Activated T-helper 17 cell treated with anti-CD3 and anti-CD28 coated beads, Interleukin-2, amount 50 U/mL, for 72 hours (primary cell): ENCODE data around the gene MAML3. TPM values are rescaled to one million over a fixed set of nuclear protein-coding genes. Genes with fewer than 3 reads are reported as not detected.

ENCODE experiments used
- ATAC-seq: fragments of 150-1000 bp; cut with Tn5 transposase; replicated peaks from 2 replicates; pipeline ENCODE4 v1.10.0; 2021; ENCODE audit warnings: mild to moderate bottlenecking, moderate library complexity
- H3K27ac Mint-ChIP-seq: one replicate; pipeline ENCODE4 v1.8.0; 2022; ENCODE audit warnings: mixed read lengths
- H3K27me3 Mint-ChIP-seq: one replicate; pipeline ENCODE4 v1.8.0; 2022; ENCODE audit warnings: mixed read lengths
- H3K36me3 Mint-ChIP-seq: one replicate; pipeline ENCODE4 v1.8.0; 2022; ENCODE audit warnings: low read depth, mild to moderate bottlenecking, mixed read lengths
- H3K4me1 Mint-ChIP-seq: one replicate; pipeline ENCODE4 v1.8.0; 2022; ENCODE audit warnings: mixed read lengths
- H3K4me3 Mint-ChIP-seq: one replicate; pipeline ENCODE4 v1.8.0; 2022; ENCODE audit warnings: mild to moderate bottlenecking, mixed read lengths
- H3K9me3 Mint-ChIP-seq: one replicate; pipeline ENCODE4 v1.8.0; 2022; ENCODE audit warnings: mixed read lengths
- total RNA-seq, 2 donors: library from RNA; stranded (reverse); gene quantifications; one replicate each; pipeline ENCODE4 v1.2.3, GENCODE V29; 2022

MAML3 gene
- total RNA-seq: 1 to 10 TPM in 1 of 2 donors, under 1 TPM in 1; 0.98 to 1.3 TPM

DNA sequence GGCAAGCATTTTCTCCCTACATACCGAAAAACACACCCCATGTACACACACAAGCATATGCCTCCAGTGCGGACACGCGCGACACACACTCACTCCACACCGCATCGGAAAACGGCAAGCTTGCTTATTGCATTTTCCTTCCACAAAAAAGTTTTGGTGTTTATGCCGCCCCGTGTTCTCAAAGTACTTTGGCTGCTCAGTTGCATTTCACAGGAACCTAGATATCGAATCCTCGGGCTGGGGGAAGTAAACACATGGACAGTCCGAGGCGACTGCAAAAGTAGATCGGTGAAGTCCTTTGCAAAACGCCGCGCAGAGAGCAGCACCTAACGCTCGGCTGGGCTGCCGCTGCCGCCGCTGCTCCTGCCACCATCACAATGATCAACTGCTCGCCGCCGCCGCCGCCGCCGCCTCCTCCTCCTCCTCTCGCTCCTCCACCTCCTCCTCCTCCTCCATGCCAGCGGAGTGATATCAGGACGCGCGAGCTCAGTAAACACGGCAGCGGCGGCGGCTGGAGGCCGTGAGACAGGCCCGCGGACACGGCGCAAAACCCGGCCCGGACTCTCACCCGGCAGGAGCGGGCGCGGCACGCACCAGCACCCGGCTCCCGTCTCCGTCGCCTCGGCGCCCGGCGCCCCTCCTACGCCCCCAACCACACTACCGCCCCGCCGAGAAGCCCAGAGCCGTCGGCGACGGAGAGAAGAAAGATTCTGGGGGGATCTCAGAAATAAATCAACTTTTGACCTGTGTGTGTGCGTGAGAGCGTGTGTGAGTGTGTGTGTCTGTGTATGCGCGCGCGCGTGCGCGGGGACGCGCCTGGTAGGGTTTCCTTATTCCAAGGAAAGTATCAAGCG, at the start of gene MAML3:
TSS of gene MAML3 (minus strand) at position 467 of the 854 bp plus-strand sequence. CDS start 857 bp downstream, outside the sequence.
- H3K27me3 Mint-ChIP-seq: peaks cover 12% of the 10 kb centered on the region
- H3K4me1 Mint-ChIP-seq: peaks cover 10% of the 10 kb centered on the region
- ATAC-seq: peak; percentile 29
- H3K4me3 Mint-ChIP-seq: peak within 1 kb of the TSS; percentile 89
- no peaks in the 10 kb centered on the region for H3K36me3 Mint-ChIP-seq
- peak within 1 kb of the TSS; percentile 58 for H3K27ac Mint-ChIP-seq
- no peaks in the 10 kb centered on the region for H3K9me3 Mint-ChIP-seq

DNA sequence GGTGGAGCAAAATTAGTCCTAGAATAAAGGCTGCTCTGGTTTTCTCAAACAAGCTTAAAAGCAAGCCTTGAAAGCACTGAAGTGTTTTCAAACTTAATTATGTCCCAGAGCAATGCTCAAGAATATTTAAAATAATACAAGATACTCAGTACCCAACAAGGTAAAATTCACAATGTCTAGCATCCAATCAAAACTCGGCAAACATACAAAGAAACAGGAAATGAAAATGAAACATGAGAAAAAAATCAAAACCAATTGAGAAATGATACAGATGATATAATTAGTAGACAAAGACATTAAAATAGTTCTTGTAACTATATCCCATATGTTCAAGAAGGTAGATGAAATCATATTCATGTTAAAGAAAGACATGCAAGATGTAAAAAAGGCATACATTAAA, 45.0 kb upstream of the MAML3 start:
- Mint-ChIP-seq H3K27me3 (peaks cover 24% of the 10 kb centered on the region), H3K4me3 (no peak overlapping the region), H3K27ac (no peak overlapping the region), H3K36me3 (no peaks in the 10 kb centered on the region), H3K9me3 (peaks cover 9% of the 10 kb centered on the region), H3K4me1 (no peaks in the 10 kb centered on the region)
- no peak for ATAC-seq

DNA sequence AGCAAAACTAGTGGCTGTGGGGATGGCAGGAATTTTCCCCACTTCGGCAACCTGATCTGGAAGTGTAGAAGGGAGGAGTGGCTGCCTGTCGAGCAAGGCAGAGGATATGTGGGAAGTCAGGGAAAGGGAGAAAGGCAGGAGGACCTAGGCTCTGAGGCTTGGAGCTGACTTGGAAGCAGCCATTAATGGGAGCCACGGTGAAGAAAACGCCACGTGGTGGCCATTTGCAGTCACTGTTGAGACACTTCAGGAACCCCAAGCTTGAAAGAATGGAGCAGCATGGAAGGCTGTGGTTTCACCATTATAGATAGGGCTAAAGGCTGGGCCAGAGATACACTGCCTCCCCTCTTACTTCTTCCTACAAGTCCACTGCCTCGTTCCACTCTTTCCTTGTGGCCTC, 41.8 kb upstream of the MAML3 start:
- Mint-ChIP-seq H3K27me3 (peaks cover 22% of the 10 kb centered on the region), H3K27ac (no peak overlapping the region), H3K9me3 (peaks cover 9% of the 10 kb centered on the region), H3K4me3 (no peak overlapping the region), H3K4me1 (no peaks in the 10 kb centered on the region), H3K36me3 (no peaks in the 10 kb centered on the region)
- no peak for ATAC-seq

DNA sequence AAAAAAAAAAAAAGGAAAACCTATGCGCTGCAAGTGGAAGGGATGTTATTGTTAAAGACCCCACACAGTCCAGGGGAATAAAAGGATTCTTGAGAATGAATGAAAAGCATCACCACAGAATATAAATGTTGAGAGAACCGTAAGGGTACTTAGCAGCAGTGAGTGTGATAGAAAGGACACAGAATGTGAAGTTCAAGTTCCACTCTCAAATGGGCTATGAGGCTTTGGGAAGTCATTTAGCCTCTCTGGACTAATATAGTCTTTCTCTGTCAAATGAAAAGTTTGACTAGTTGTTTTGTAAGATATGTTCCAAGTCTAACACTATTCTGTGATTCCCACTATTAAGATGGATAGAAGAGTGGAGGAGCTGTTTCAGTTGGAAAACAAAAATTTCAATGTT, 35.8 kb upstream of the MAML3 start:
- Mint-ChIP-seq H3K27me3 (peaks cover 4% of the 10 kb centered on the region), H3K4me1 (no peaks in the 10 kb centered on the region), H3K9me3 (no peaks in the 10 kb centered on the region), H3K4me3 (no peak overlapping the region), H3K27ac (no peak overlapping the region), H3K36me3 (no peaks in the 10 kb centered on the region)
- no peak for ATAC-seq

DNA sequence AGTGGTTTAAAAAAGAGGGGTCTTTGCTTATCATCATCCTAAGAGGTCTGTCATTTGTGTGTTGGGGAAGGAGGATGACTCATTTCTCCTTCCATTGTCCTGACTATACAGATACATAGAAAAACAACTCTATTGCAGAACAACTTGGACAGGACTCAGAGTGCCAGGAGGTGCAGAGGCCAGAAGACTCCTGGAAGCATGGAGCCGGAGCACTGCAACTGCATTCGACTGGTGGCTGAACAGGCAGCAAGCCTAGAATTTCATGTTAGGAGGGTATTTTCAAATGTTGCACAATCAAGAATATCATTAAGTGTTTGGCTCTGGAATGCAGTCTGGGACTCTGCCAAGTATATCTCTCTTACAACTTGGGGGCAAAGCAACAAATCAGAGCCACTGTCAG, 35.0 kb upstream of the MAML3 start:
- Mint-ChIP-seq H3K4me1 (no peaks in the 10 kb centered on the region), H3K9me3 (no peaks in the 10 kb centered on the region), H3K4me3 (no peak overlapping the region), H3K27me3 (peaks cover 4% of the 10 kb centered on the region), H3K36me3 (no peaks in the 10 kb centered on the region), H3K27ac (no peak overlapping the region)
- ATAC-seq: no peak

DNA sequence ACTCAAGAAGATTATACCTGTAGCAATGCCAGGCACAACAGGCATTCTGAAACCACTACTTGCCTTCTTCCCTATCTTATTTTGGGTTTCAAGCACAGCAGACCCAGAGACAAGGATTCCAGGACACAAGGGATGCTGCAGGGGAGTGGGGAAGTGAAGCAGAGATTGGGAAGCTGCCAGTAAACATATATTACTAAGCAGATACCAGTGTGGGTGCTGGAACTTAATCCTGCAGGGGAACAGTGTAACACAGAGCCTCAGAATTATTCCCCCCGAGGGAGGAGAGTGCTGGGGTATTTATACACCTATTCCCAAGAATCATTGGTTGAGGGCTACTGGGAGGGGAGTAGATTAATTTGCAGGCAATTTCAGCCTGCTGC, 33.3 kb upstream of the MAML3 start:
- no peak for ATAC-seq
- no peaks in the 10 kb centered on the region for H3K9me3 Mint-ChIP-seq
- no peaks in the 10 kb centered on the region for H3K36me3 Mint-ChIP-seq
- H3K27ac Mint-ChIP-seq: no peak overlapping the region
- H3K27me3 Mint-ChIP-seq: peaks cover 9% of the 10 kb centered on the region
- H3K4me1 Mint-ChIP-seq: no peaks in the 10 kb centered on the region
- H3K4me3 Mint-ChIP-seq: no peak overlapping the region

DNA sequence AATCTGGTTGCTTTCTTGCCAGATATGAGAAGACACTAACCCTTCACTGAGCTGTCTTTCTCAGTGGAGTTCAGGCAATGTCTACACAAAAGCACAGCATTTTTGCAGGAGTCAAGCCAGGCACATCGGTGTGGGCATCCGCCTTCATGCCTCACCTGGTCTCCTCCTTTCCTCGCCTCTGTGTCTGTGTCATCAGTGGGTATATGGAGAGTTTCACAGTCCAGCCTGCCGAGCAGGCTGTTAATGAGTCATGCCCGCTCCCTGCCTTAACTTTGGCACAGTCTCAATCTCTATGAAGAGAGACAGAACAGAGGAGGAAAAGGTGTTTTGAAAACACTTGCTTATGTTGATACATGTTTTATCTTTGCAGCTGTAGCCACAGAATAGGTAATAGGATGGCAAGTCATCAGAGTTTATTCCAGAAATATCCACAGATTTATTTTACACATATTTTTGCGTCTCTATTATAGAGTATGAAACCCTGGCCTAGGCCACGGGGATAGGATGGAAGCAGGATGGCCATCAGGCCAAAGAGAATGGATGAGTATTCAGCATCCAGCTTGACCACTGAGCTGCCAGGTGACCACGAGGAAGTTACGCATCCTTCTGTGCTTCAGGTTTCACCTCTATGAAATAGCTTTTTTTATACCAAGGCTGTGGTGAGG, 32.8 kb upstream of the MAML3 start:
- Mint-ChIP-seq H3K9me3 (no peaks in the 10 kb centered on the region), H3K4me1 (no peaks in the 10 kb centered on the region), H3K27ac (no peak overlapping the region), H3K27me3 (peaks cover 9% of the 10 kb centered on the region), H3K36me3 (no peaks in the 10 kb centered on the region), H3K4me3 (no peak overlapping the region)
- peak; percentile 39 for ATAC-seq

DNA sequence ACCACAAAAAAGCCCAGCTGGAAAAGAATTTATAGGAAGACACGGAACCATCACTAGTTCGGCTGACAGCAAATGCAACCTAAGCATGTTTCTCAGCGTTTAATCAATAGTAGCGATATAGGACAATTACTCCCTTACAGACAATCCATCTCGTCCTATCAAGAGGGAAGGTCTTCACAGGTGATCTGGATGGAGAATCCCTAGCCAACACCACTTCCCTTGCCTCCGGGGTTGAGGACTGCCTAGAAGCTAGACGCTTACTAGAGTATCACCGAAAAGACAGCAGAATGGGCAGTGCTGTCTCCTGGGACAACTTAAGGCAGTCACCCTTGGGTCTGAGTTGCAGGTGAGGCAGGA, 32.1 kb upstream of the MAML3 start:
- Mint-ChIP-seq H3K27ac (no peak overlapping the region), H3K9me3 (no peaks in the 10 kb centered on the region), H3K36me3 (no peaks in the 10 kb centered on the region), H3K4me1 (no peaks in the 10 kb centered on the region), H3K27me3 (peaks cover 9% of the 10 kb centered on the region), H3K4me3 (no peak overlapping the region)
- ATAC-seq: no peak

DNA sequence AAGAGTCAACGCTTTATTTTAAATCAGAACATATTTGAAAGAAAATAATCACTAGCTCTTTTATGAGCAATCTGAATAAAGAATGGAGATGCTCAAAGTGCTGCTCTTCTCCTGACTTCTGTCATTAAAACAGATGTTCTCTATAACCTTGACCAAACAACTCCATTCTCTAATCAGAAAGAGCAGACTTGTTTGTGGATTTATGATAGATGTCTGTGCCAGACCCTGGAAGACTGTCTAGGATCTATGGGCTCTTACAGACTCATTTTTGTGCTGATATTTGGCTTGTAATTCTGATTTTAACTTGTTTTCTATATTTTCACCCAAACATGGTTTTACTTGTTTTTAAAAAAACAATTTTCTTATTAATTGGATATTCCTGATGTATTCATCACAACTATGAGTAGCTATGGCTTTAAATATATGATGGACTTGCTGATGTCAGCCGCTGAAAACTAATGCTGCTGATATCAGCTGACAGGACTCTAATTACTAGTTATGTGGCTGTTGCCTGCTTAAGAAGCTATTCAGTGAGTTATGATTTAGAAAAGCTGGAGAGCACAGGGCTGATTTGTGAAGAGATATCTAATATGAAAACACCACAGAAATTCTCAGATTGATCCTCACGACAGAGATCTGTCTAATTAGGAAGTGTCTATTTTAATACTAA, 31.6 kb upstream of the MAML3 start:
- Mint-ChIP-seq H3K9me3 (no peaks in the 10 kb centered on the region), H3K36me3 (no peaks in the 10 kb centered on the region), H3K4me3 (no peak overlapping the region), H3K27me3 (peaks cover 9% of the 10 kb centered on the region), H3K4me1 (no peaks in the 10 kb centered on the region), H3K27ac (no peak overlapping the region)
- no peak for ATAC-seq

DNA sequence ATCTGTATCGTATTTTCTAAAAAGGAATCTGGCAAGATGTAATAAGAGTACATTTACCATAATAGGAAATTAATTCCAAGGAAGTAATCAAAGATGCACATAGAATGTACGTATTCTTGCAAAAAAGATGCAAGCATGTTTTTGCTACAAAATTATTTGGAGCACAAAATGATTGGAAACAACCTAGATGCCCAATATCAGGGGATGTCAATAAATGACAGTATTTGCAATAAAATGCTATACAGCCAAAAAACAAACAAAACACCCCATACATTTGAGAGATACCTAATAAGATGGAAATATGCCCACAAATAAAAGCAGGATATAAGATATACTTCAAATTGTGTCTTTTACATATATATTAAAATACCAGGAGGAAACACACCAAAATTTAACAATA, 29.3 kb upstream of the MAML3 start:
- Mint-ChIP-seq H3K27ac (no peak overlapping the region), H3K4me1 (no peaks in the 10 kb centered on the region), H3K4me3 (no peak overlapping the region), H3K27me3 (peaks cover 4% of the 10 kb centered on the region), H3K9me3 (no peaks in the 10 kb centered on the region), H3K36me3 (no peaks in the 10 kb centered on the region)
- ATAC-seq: no peak

DNA sequence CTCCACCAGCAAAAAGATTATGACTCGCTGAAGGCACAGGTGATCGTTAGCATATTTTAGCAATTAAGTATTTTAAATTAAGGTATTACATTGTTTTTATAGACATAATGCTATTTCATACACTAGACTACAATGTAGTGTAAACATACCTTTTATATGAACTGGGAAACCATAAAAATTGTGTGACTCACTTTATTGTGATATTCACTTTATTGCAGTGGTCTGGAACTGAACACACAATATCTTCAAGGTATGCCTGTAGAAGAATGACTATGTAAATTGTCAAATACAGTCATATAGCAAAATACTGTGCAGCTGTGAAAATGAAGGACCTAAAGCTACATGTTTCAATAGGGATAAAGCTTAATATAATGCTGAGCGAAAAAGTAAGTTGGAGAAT, 26.6 kb upstream of the MAML3 start:
- H3K27me3 Mint-ChIP-seq: peaks cover 19% of the 10 kb centered on the region

DNA sequence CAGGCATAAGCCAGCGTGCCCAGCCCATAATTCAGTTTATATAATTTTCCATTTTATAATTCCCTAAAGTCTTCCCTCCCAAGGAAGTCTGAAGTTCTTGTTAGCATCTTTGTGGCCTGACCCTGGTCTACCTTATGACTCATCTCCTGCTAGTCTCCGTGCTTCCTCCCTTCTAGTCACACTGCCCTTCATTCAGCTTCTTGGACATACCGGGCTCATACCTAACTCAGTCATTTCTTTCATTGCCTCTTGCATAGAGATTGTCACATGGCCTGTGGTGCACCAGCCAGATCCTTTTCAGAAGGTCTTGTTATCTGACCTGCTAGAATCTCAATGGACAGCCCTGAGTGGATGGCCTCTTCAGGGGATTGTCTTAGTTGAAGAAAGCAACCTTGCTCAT, 22.8 kb upstream of the MAML3 start:
- Mint-ChIP-seq H3K4me3 (no peak overlapping the region), H3K27ac (no peak overlapping the region), H3K27me3 (peaks cover 14% of the 10 kb centered on the region), H3K36me3 (no peaks in the 10 kb centered on the region), H3K9me3 (no peaks in the 10 kb centered on the region), H3K4me1 (no peaks in the 10 kb centered on the region)
- ATAC-seq: no peak

More for the DNA sequence above, 26.6 kb upstream of the MAML3 start:
- Mint-ChIP-seq H3K9me3 (no peaks in the 10 kb centered on the region), H3K27ac (no peak overlapping the region), H3K36me3 (no peaks in the 10 kb centered on the region), H3K4me3 (no peak overlapping the region), H3K4me1 (no peaks in the 10 kb centered on the region)
- no peak for ATAC-seq

DNA sequence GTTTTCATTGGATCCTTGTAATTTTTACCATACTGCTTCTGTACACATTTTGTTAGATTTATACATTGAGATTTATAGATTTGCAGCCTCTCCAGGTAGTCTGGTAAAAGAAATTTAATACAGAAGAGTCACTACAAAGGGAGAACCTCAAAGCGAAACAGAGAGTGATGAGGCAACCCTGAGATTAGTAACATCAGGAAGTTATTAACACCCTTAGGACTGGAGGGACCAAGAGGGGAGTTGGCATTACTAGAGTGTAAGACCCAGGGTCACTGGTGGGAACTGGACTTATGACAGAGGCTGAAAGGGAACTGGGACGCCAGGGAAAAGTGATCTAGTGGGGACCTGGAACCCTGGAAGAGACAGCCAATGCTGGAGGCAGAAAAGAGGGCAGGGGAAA, 20.6 kb upstream of the MAML3 start:
- Mint-ChIP-seq H3K4me1 (no peaks in the 10 kb centered on the region), H3K27me3 (peaks cover 18% of the 10 kb centered on the region), H3K4me3 (no peak overlapping the region), H3K9me3 (no peaks in the 10 kb centered on the region), H3K36me3 (no peaks in the 10 kb centered on the region), H3K27ac (no peak overlapping the region)
- peak; percentile 47 for ATAC-seq

DNA sequence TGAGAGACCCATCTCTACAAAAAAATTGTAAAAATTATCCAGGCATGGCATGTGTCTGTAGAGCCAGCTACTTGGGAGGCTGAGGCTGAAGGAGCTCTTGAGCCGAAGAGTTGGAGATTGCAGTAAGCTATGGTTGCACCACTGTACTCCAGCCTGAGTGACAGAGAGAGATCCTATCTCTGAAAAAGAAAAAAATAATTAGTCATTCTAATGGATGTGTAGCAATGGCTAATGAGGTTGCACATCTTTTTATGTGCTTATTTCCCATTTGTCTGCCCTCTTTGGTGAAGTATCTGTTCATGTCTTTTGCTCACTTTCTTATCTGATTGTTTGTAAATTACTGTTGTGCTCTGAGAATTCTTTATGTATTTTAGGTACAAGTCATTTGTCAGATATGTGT, 19.0 kb upstream of the MAML3 start:
- Mint-ChIP-seq H3K27me3 (peaks cover 18% of the 10 kb centered on the region), H3K4me3 (no peak overlapping the region), H3K36me3 (no peaks in the 10 kb centered on the region), H3K4me1 (no peaks in the 10 kb centered on the region), H3K9me3 (no peaks in the 10 kb centered on the region), H3K27ac (no peak overlapping the region)
- no peak for ATAC-seq

DNA sequence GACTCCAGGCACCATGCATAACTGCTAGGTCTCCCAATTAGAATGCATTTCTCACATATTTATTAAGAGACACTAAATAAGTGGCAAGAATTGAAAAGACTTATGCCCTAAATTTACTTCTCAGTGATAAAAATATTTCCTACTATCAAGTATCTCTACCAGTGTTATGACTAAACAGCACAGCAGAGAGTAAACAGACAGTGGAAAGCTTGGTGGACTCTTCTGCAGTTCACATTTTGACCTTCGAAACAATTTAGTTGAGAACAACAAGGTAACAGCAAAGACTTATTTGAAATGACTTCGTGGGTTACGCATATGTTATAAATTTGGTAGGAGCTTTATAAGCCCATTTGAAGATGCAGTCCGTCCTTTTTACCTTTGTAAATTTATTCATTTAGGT, 16.3 kb upstream of the MAML3 start:
- Mint-ChIP-seq H3K4me3 (no peak overlapping the region), H3K27ac (no peak overlapping the region), H3K4me1 (no peaks in the 10 kb centered on the region), H3K36me3 (no peaks in the 10 kb centered on the region), H3K27me3 (peaks cover 4% of the 10 kb centered on the region), H3K9me3 (no peaks in the 10 kb centered on the region)
- ATAC-seq: no peak
